K562 (cell line): ENCODE data around the gene TIMM22. TPM values are rescaled to one million over a fixed set of nuclear protein-coding genes. Genes with fewer than 3 reads are reported as not detected.

Source experiments
- ATAC-seq: fragments of 200-7000 bp; cut with Tn5 transposase; 3 replicates; pipeline ENCODE4 v1.9.1; 2020; ENCODE audit warnings: moderate library complexity
- BruUV-seq: library from RNA; stranded (reverse); fragments of 400-500 nt; replicated peaks from 2 replicates; lab custom pipeline; 2021; lab: Mats Ljungman, UMichigan
- CTCF ChIA-PET: fragments of 300-600 bp; formaldehyde crosslinking; extraction: SDS; loops from one replicate; lab custom pipeline; 2021; ENCODE audit warnings: low intra/inter-chr PET ratio; lab: Yijun Ruan, JAX
- POLR2A ChIA-PET: fragments of 300-600, 350-650 bp; sonication (Branson Sonifier 250); formaldehyde crosslinking; extraction: SDS; loops from one replicate; lab custom pipeline; 2021; ENCODE audit warnings: antibody characterized with exemption, inconsistent platforms; lab: Yijun Ruan, JAX
- DNase-seq, 4 experiments: peaks; one replicate each; pipeline versions ENCODE4 v3.0.0 to v3.0.0-alpha.2; 2011 to 2018; ENCODE audit warnings: low spot score in 3 of 4, mixed read lengths in 3 of 4; ENCODE audit errors: extremely low read depth in 1 of 4
- FAIRE-seq: peaks from 2 replicates; lab custom pipeline; 2011; peaks lifted over from hg19 to GRCh38; lab: Jason Lieb, UNC
- H2AFZ ChIP-seq: 2 replicates; pipeline ENCODE4 v1.6.0; 2011; ENCODE audit warnings: low read depth, low read length, control low read depth, inconsistent platforms
- H3K27ac ChIP-seq: fragments of 200-600 bp; 3 replicates; pipeline ENCODE4 v1.8.0; 2011; ENCODE audit warnings: low read depth, mild to moderate bottlenecking, control low read depth, inconsistent platforms, low read length, moderate library complexity, mixed read lengths; ENCODE audit errors: extremely low read depth
- H3K27me3 ChIP-seq, 2 experiments: fragments of 300-600 bp in 1 of 2; 2 replicates in 1 of 2; 3 replicates in 1 of 2; pipeline versions ENCODE4 v1.6.0 to v1.8.0; 2011; ENCODE audit warnings: inconsistent platforms in 2 of 2, low read length in 2 of 2, mild to moderate bottlenecking in 1 of 2, mixed read lengths in 1 of 2, moderate library complexity in 1 of 2; ENCODE audit not compliant: control insufficient read depth in 2 of 2, insufficient read depth in 2 of 2
- H3K36me3 ChIP-seq: fragments of 300-600 bp; 3 replicates; pipeline ENCODE4 v1.8.0; 2011; ENCODE audit warnings: mild to moderate bottlenecking, low read length, inconsistent platforms; ENCODE audit not compliant: control insufficient read depth, insufficient read depth
- H3K4me1 ChIP-seq, 2 experiments: fragments of 200-600 bp in 1 of 2; replicated peaks in 1 of 2; 2 replicates in 1 of 2; 3 replicates in 1 of 2; pipeline versions ENCODE4 v1.5.1 to v1.8.0; 2011; ENCODE audit warnings: inconsistent platforms in 2 of 2, low read length in 2 of 2, mild to moderate bottlenecking in 1 of 2, mixed read lengths in 1 of 2, moderate library complexity in 1 of 2; ENCODE audit not compliant: control insufficient read depth in 2 of 2, insufficient read depth in 2 of 2
- H3K4me2 ChIP-seq: 2 replicates; pipeline ENCODE4 v1.6.1; 2011; ENCODE audit warnings: low read length, control low read depth, inconsistent platforms, mixed read lengths; ENCODE audit not compliant: insufficient read depth
- H3K4me3 ChIP-seq: fragments of 200-600 bp; sonication (generic), shearing (Covaris generic); 2 replicates; pipeline ENCODE4 v1.5.1; 2016; ENCODE audit warnings: control low read depth, inconsistent platforms
- H3K79me2 ChIP-seq: fragments of 200-600 bp; 3 replicates; pipeline ENCODE4 v1.8.0; 2011; ENCODE audit warnings: low read length, inconsistent platforms; ENCODE audit not compliant: control insufficient read depth, insufficient read depth
- H3K9ac ChIP-seq, 2 experiments: 2 replicates each; pipeline versions ENCODE4 v1.6.0 to v1.6.1; 2011; ENCODE audit warnings: low read depth in 2 of 2, low read length in 2 of 2, control low read depth in 1 of 2, inconsistent platforms in 1 of 2, mild to moderate bottlenecking in 1 of 2, mixed read lengths in 1 of 2; ENCODE audit not compliant: insufficient read depth in 1 of 2
- H3K9me1 ChIP-seq: one replicate; pipeline ENCODE4 v1.6.0; 2011; ENCODE audit warnings: inconsistent platforms, mild to moderate bottlenecking, low read length, moderate library complexity; ENCODE audit not compliant: control insufficient read depth, insufficient read depth
- H3K9me3 ChIP-seq: replicated peaks from 2 replicates; pipeline ENCODE4 v1.5.1; 2011; ENCODE audit warnings: low read depth, low read length, inconsistent platforms; ENCODE audit not compliant: control insufficient read depth, insufficient read depth
- H4K20me1 ChIP-seq: replicated peaks from 2 replicates; pipeline ENCODE4 v1.6.1; 2011; ENCODE audit warnings: low read length, inconsistent platforms, mixed read lengths; ENCODE audit not compliant: control insufficient read depth, insufficient read depth
- FOXK1 ChIP-seq: sonication (generic); formaldehyde crosslinking; IDR thresholded peaks from 2 replicates; pipeline ENCODE4 v1.8.0; 2022; ENCODE audit warnings: missing genetic modification reagents, mild to moderate bottlenecking, borderline replicate concordance
- HDAC3 ChIP-seq: fragments of 450-650 bp; IDR thresholded peaks from 2 replicates; pipeline ENCODE4 v1.6.1; 2018; ENCODE audit warnings: borderline replicate concordance, mild to moderate bottlenecking, moderate library complexity; ENCODE audit not compliant: partially characterized antibody
- KHSRP ChIP-seq: fragments of 450-650 bp; IDR thresholded peaks from 2 replicates; pipeline ENCODE4 v1.6.1; 2017
- TFE3 ChIP-seq: fragments of 450-650 bp; formaldehyde crosslinking; IDR thresholded peaks from 2 replicates; pipeline ENCODE4 v1.4.0; 2020; ENCODE audit warnings: mild to moderate bottlenecking, mixed read lengths
- THRAP3 ChIP-seq: fragments of 450-650 bp; IDR thresholded peaks from 2 replicates; pipeline ENCODE4 v1.6.1; 2016; ENCODE audit warnings: mild to moderate bottlenecking, inconsistent platforms, borderline replicate concordance
- ZNF79 ChIP-seq: fragments of 250-450 bp; sonication (Bioruptor Pico); IDR thresholded peaks from 2 replicates; pipeline ENCODE4 v1.4.0; 2020; ENCODE audit warnings: low read depth, mild to moderate bottlenecking, moderate library complexity
- WGBS: fragments of 100-300 bp; shearing (Covaris generic); methylation state at CpG from one replicate; pipeline ENCODE4 v1.1.6; 2016; ENCODE audit warnings: low coverage, mixed read lengths; ENCODE audit not compliant: insufficient coverage; ENCODE audit errors: missing lambda C conversion rate; 5-methylcytosine and 5-hydroxymethylcytosine counted together
- in situ Hi-C: fragments of 300-500 bp; cut with MboI; formaldehyde crosslinking; loops from 4 replicates; pipeline ENCODE4 v1.15.0; 2018; ENCODE audit warnings: inconsistent platforms, mixed read lengths
- intact Hi-C: fragments of 100-400 bp; cut with micrococcal nuclease; formaldehyde crosslinking; loops from 2 replicates; pipeline ENCODE4 v1.14.2; 2022
- polyA plus RNA-seq, 8 experiments: library from polyadenylated mRNA; depleted of rRNA in 4 of 8; stranded (reverse) in 5 of 8; unstranded in 3 of 8; fragments of >200 nt; fragmentation: Nextera tagmentation in 2 of 8; fragmentation: Illumina TruSeq in 1 of 8; extraction: Ambion mirVana in 2 of 8; extraction: Trizol in 1 of 8; gene quantifications; 2 replicates each; pipeline versions ENCODE4 v1.2.1 to v1.2.3, GENCODE V29; 2011 to 2014; ENCODE audit warnings: inconsistent platforms in 1 of 8, missing spikeins in 1 of 8
- total RNA-seq, 7 experiments: library from RNA; depleted of rRNA in 6 of 7; stranded (reverse); fragments of >200 nt in 6 of 7; fragmentation: Illumina TruSeq in 2 of 7; extraction: Trizol in 2 of 7; gene quantifications; 2 replicates each; pipeline versions ENCODE4 v1.2.1 to v1.2.3, GENCODE V29; 2011 to 2021; ENCODE audit warnings: low replicate concordance in 1 of 7

Gene TIMM22
- total and polyA plus RNA-seq, 9 of the 15 experiments (the other 6 are each of a cell fraction or from before 2014, with no cell fraction given): 5.9 to 14.1 (median 10.3) TPM

GRCh38 chr17:976312-976711 lies 20.6 kb upstream of the TIMM22 start:
- Histone ChIP-seq H3K9me1 (no peaks in the 10 kb centered on the region), H2AFZ (no peak overlapping the region), H3K36me3 (no peaks in the 10 kb centered on the region), H3K9me3 (no peaks in the 10 kb centered on the region), H3K27ac (no peak overlapping the region), H3K9ac (no peak overlapping the region), H4K20me1 (no peaks in the 10 kb centered on the region), H3K4me2 (no peak overlapping the region), H3K4me1 (peaks cover 0 to 25% of the 10 kb centered on the region in 2 experiments; a peak in 2 of 5 replicates), H3K4me3 (no peak overlapping the region), H3K79me2 (no peaks in the 10 kb centered on the region), H3K27me3 (peaks cover 10 to 39% of the 10 kb centered on the region in 2 experiments; a peak in 4 of 5 replicates)
- BruUV-seq: no TSS peak
- DNase-seq: no peak
- ChIA-PET POLR2A (no interaction called here), CTCF (no interaction called here)
- in situ Hi-C loops: loop anchor here (10.0 kb wide), 1 partner anchor 92 kb away; no protein-coding TSS in a partner anchor
- no peak for ATAC-seq
- intact Hi-C loops: no loop called here
- 14% methylated on average over 6 of the region's 6 CpGs for WGBS
- FAIRE-seq: no peak
- no peak for TF ChIP-seq KHSRP
- TF ChIP-seq HDAC3: no peak
- no peak for TF ChIP-seq FOXK1 (CRISPR knock-in tag)
- no peak for TF ChIP-seq ZNF79 (CRISPR knock-in tag)
- TF ChIP-seq THRAP3: no peak

- in situ Hi-C loops: loop anchor here (10.0 kb wide), 1 partner anchor 92 kb away; no protein-coding TSS in a partner anchor
- ATAC-seq: no peak
Measured at GRCh38 chr17:977166-977565, 19.8 kb upstream of the TIMM22 start.

More at GRCh38 chr17:977166-977565, 19.8 kb upstream of the TIMM22 start:
- H3K9me3 ChIP-seq: no peaks in the 10 kb centered on the region
- no peak for TF ChIP-seq TFE3 (CRISPR knock-in tag)
- WGBS: 16% methylated on average over 6 of the region's 6 CpGs
- no peaks in the 10 kb centered on the region for H3K36me3 ChIP-seq
- no peak overlapping the region for H3K27ac ChIP-seq
- intact Hi-C loops: no loop called here
- no peak for FAIRE-seq
- ChIA-PET CTCF (no interaction called here), POLR2A (no interaction called here)
- H3K9ac ChIP-seq: no peak overlapping the region
- H3K4me3 ChIP-seq: no peak overlapping the region
- H3K4me2 ChIP-seq: no peak overlapping the region
- DNase-seq: no peak
- no peaks in the 10 kb centered on the region for H4K20me1 ChIP-seq
- no TSS peak for BruUV-seq
- no peaks in the 10 kb centered on the region for H3K79me2 ChIP-seq
- no peaks in the 10 kb centered on the region for H3K9me1 ChIP-seq
- H2AFZ ChIP-seq: no peak overlapping the region
- peaks cover 0 to 25% of the 10 kb centered on the region in 2 experiments; a peak in 2 of 5 replicates for H3K4me1 ChIP-seq
- peaks cover 10 to 32% of the 10 kb centered on the region in 2 experiments; a peak in 4 of 5 replicates for H3K27me3 ChIP-seq
